IPS-NIHi11 (cell line): Measurements from ENCODE around the gene MDN1.
A peak's percentile ranks its signal among the peaks of the same experiment; 100 is the strongest.
"Not testable (repeated sequence)": the region's sequence is repeated elsewhere in the genome, so short reads cannot be mapped to it uniquely, and the experiment has no call there.

Experiments
- DNase-seq: peaks from one replicate; pipeline ENCODE4 v3.0.0; 2012; ENCODE audit warnings: mixed read lengths, low spot score

The MDN1 gene

GRCh38 chr6:89649682-89650081, 169.9 kb downstream of the MDN1 start:
- no peak for DNase-seq

- DNase-seq, result no peak
These were observed 174.7 kb downstream of the MDN1 start for GRCh38 chr6:89644864-89645263.

GRCh38 chr6:89643406-89643805, 176.2 kb downstream of the MDN1 start:
- no peak for DNase-seq

- DNase-seq, result no peak
These were observed 176.6 kb downstream of the MDN1 start for GRCh38 chr6:89642956-89643355.

GRCh38 chr6:89641581-89641980, 178.0 kb downstream of the MDN1 start:
- not testable (repeated sequence) for DNase-seq

GRCh38 chr6:89640804-89641203, 178.8 kb downstream of the MDN1 start:
- DNase-seq, result no peak

- peak; percentile 94 for DNase-seq
These were observed 181.0 kb downstream of the MDN1 start, which contains the start of gene LYRM2 for GRCh38 chr6:89638320-89639195. TSS of gene LYRM2 (minus strand) at chr6:89638747. CDS start at chr6:89638716, 31 bp downstream.

- no peak for DNase-seq
These were observed 181.7 kb downstream of the MDN1 start for GRCh38 chr6:89637960-89638319.

- DNase-seq, result not testable (repeated sequence)
These were observed 183.2 kb downstream of the MDN1 start for GRCh38 chr6:89636412-89636811.

- no peak for DNase-seq
These were observed 189.1 kb downstream of the MDN1 start for GRCh38 chr6:89630488-89630887.

GRCh38 chr6:89623749-89624148, 195.8 kb downstream of the MDN1 start:
- no peak for DNase-seq

GRCh38 chr6:89619567-89619966, 200.0 kb downstream of the MDN1 start:
- DNase-seq, result no peak

GRCh38 chr6:89618026-89618425, 201.6 kb downstream of the MDN1 start:
- no peak for DNase-seq

- DNase-seq, result no peak
These were observed 203.1 kb downstream of the MDN1 start for GRCh38 chr6:89616531-89616930.

- DNase-seq, result no peak
These were observed 203.7 kb downstream of the MDN1 start for GRCh38 chr6:89615882-89616281.

GRCh38 chr6:89613790-89614189, 205.8 kb downstream of the MDN1 start:
- no peak for DNase-seq

GRCh38 chr6:89612121-89612520, 207.5 kb downstream of the MDN1 start:
- DNase-seq, result peak; percentile 66

- no peak for DNase-seq
These were observed 207.9 kb downstream of the MDN1 start for GRCh38 chr6:89611666-89612065.

GRCh38 chr6:89610149-89610642, 209.4 kb downstream of the MDN1 start:
- peak; percentile 75 for DNase-seq

GRCh38 chr6:89605861-89606260, 213.7 kb downstream of the MDN1 start:
- no peak for DNase-seq

- peak; percentile 25 for DNase-seq
These were observed 214.9 kb downstream of the MDN1 start for GRCh38 chr6:89604653-89605052.

GRCh38 chr6:89602166-89602565, 217.4 kb downstream of the MDN1 start:
- DNase-seq, result no peak

GRCh38 chr6:89599727-89600126, 219.9 kb downstream of the MDN1 start:
- DNase-seq, result no peak

GRCh38 chr6:89597988-89598387, 221.6 kb downstream of the MDN1 start:
- peak; percentile 67 for DNase-seq
